ENCODE data around the gene TMEM54.

DNA sequence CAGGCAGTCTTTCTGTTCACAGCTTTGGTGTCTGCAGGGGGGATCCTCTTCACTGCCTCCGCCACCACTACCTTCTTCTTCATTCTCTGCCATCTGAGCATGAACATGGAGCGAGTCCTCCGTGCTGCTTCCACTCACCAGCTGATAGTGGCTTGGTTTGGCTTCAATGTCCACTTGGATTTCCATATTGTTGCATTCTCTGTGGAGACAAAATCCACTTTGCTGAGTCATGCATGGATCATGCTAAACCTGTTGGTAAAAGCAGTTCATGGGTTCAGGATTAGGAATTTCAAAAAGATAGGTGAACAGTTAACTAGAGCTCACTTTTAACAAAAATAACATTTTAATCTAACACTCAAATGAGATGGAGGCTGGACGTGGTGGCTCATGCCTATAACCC is 35.9 kb upstream of the TMEM54 start:
- TF ChIP-seq, protein P1, sequence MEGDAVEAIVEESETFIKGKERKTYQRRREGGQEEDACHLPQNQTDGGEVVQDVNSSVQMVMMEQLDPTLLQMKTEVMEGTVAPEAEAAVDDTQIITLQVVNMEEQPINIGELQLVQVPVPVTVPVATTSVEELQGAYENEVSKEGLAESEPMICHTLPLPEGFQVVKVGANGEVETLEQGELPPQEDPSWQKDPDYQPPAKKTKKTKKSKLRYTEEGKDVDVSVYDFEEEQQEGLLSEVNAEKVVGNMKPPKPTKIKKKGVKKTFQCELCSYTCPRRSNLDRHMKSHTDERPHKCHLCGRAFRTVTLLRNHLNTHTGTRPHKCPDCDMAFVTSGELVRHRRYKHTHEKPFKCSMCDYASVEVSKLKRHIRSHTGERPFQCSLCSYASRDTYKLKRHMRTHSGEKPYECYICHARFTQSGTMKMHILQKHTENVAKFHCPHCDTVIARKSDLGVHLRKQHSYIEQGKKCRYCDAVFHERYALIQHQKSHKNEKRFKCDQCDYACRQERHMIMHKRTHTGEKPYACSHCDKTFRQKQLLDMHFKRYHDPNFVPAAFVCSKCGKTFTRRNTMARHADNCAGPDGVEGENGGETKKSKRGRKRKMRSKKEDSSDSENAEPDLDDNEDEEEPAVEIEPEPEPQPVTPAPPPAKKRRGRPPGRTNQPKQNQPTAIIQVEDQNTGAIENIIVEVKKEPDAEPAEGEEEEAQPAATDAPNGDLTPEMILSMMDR (IDR thresholded peaks at IDR 0.05; ENCODE audit: low read length): no peak
- no peak for TF ChIP-seq EZH2 (optimal IDR thresholded peaks at IDR 0.05; ENCODE audit: low read depth, low read length)
- TF ChIP-seq EZH2phosphoT487 (IDR thresholded peaks at IDR 0.05; ENCODE audit: low read length): no peak

Measured in MM.1S (cell line).